Colonic mucosa (tissue), 4 donors: Measurements from ENCODE around the gene CORO6. TPM values are rescaled to one million over a fixed set of nuclear protein-coding genes. Genes with fewer than 3 reads are reported as not detected.

Experiments
- DNase-seq: peaks from one replicate; pipeline ENCODE4 v3.0.0-alpha.2; 2020
- H3K27ac ChIP-seq: fragments of 200-600 bp; one replicate; pipeline ENCODE4 v1.8.0; 2021
- H3K27me3 ChIP-seq: fragments of 200-600 bp; one replicate; pipeline ENCODE4 v1.8.0; 2021
- H3K36me3 ChIP-seq: fragments of 200-600 bp; one replicate; pipeline ENCODE4 v1.8.0; 2021
- H3K4me1 ChIP-seq: fragments of 200-600 bp; one replicate; pipeline ENCODE4 v1.8.0; 2021; ENCODE audit warnings: mild to moderate bottlenecking
- H3K4me3 ChIP-seq: fragments of 200-600 bp; one replicate; pipeline ENCODE4 v1.8.0; 2021
- H3K9ac ChIP-seq, 2 donors: one replicate each; pipeline ENCODE4 v1.7.0; 2013; ENCODE audit warnings: control low read depth in 2 of 2, low read depth in 2 of 2, low read length in 2 of 2
- H3K9me3 ChIP-seq: fragments of 200-600 bp; one replicate; pipeline ENCODE4 v1.8.0; 2021
- CTCF ChIP-seq: fragments of 200-600 bp; IDR thresholded peaks from one replicate; pipeline ENCODE4 v1.8.0; 2022; ENCODE audit warnings: antibody characterized with exemption, mild to moderate bottlenecking
- intact Hi-C: fragments of 100-400 bp; cut with DNase I; formaldehyde crosslinking; loops from one replicate; pipeline ENCODE4 v1.14.1; 2022
- total RNA-seq, 2 donors: library from RNA; stranded (reverse); fragmentation: NEBNext Ultra II Directional in 1 of 2; extraction: Animal tissue kit (Norgen Biotek cat#: 25700) in 1 of 2; gene quantifications; one replicate each; pipeline ENCODE4 v1.2.1, GENCODE V29; 2021
- donor health status: healthy.
- donor health status: DM: no; HTN: no; CAD: no.
- donor health status: DM: no; HTN: no; CAD: no.

Gene CORO6
- total RNA-seq, 2 donors from 2014 or later, result 0.62 to 2.5 TPM

- no peak for DNase-seq
- Histone ChIP-seq H3K36me3 (no peaks in the 10 kb centered on the region), H3K9me3 (no peaks in the 10 kb centered on the region), H3K4me3 (no peak overlapping the region), H3K9ac (peak overlapping the region in 1 of 2 donors; percentile 27), H3K27ac (no peak overlapping the region), H3K4me1 (peaks cover 40% of the 10 kb centered on the region), H3K27me3 (no peaks in the 10 kb centered on the region)
- TF ChIP-seq CTCF, result no peak
- intact Hi-C loops, result no loop called here
Observed at GRCh38 chr17:29586676-29587469, 35.8 kb downstream of the CORO6 start.

GRCh38 chr17:29585080-29585751 is 37.5 kb downstream of the CORO6 start:
- intact Hi-C loops, result no loop called here
- DNase-seq, result no peak
- Histone ChIP-seq H3K9ac (peak overlapping the region; percentile 3 to 54), H3K9me3 (no peaks in the 10 kb centered on the region), H3K4me1 (peaks cover 26% of the 10 kb centered on the region), H3K36me3 (no peaks in the 10 kb centered on the region), H3K27me3 (no peaks in the 10 kb centered on the region), H3K27ac (no peak overlapping the region), H3K4me3 (no peak overlapping the region)
- no peak for TF ChIP-seq CTCF

- no peak for DNase-seq
- no peak overlapping the region for H3K27ac ChIP-seq
- peak overlapping the region in 1 of 2 donors; percentile 41 for H3K9ac ChIP-seq
Observed at GRCh38 chr17:29584452-29585079, 38.1 kb downstream of the CORO6 start.

GRCh38 chr17:29583324-29584248 is 39.1 kb downstream of the CORO6 start:
- H3K9me3 ChIP-seq, result no peaks in the 10 kb centered on the region
- H3K4me1 ChIP-seq, result peaks cover 21% of the 10 kb centered on the region
- no peaks in the 10 kb centered on the region for H3K27me3 ChIP-seq
- no peak for DNase-seq
- peak overlapping the region; percentile 8 to 19 for H3K9ac ChIP-seq
- intact Hi-C loops, result loop anchor here (5.0 kb wide), 2 partner anchors 34 to 194 kb away; no protein-coding TSS in a partner anchor
- no peaks in the 10 kb centered on the region for H3K36me3 ChIP-seq
- no peak overlapping the region for H3K4me3 ChIP-seq
- no peak for TF ChIP-seq CTCF
- no peak overlapping the region for H3K27ac ChIP-seq

More at GRCh38 chr17:29584452-29585079, 38.1 kb downstream of the CORO6 start:
- H3K4me1 ChIP-seq, result peaks cover 21% of the 10 kb centered on the region
- no peaks in the 10 kb centered on the region for H3K27me3 ChIP-seq
- no peak for TF ChIP-seq CTCF
- H3K9me3 ChIP-seq, result no peaks in the 10 kb centered on the region
- H3K36me3 ChIP-seq, result no peaks in the 10 kb centered on the region
- intact Hi-C loops, result loop anchor here (5.0 kb wide), 2 partner anchors 33 to 193 kb away; no protein-coding TSS in a partner anchor
- H3K4me3 ChIP-seq, result no peak overlapping the region

GRCh38 chr17:29582772-29583171 is 39.9 kb downstream of the CORO6 start:
- no peak for TF ChIP-seq CTCF
- Histone ChIP-seq H3K4me3 (no peak overlapping the region), H3K27me3 (no peaks in the 10 kb centered on the region), H3K27ac (no peak overlapping the region), H3K9me3 (no peaks in the 10 kb centered on the region), H3K4me1 (peaks cover 13% of the 10 kb centered on the region), H3K9ac (no peak overlapping the region), H3K36me3 (no peaks in the 10 kb centered on the region)
- no peak for DNase-seq
- intact Hi-C loops, result loop anchor here (5.0 kb wide), 2 partner anchors 35 to 195 kb away; no protein-coding TSS in a partner anchor
